Measurements from ENCODE around the gene SLC24A4.

The SLC24A4 gene

GRCh38 chr14:92323011-92323915, at the start of gene SLC24A4:
TSS of gene SLC24A4 (plus strand) at chr14:92323165. CDS start at chr14:92323831, 666 bp downstream.
- no peak for DNase-seq

DNA sequence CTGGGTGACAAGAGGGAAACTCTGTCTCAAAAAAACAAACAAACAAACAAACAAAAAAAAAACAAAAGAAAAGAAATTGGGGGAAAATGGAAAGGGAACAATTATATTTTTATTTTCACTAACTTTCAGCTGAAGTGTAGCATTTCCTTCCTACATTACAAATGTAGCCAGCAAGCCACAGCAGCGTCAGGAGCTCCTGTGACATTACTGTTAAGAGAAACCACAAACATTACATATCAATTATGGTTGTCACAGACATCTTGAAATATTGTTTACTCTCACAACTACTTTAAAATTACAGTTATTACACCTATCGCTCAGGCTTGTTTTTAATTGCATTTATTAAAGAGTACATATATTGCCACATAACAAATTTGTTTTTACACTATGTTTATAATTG, 49.8 kb upstream of the SLC24A4 start:
- DNase-seq: no peak

GRCh38 chr14:92274055-92274454, 48.9 kb upstream of the SLC24A4 start:
- no peak for DNase-seq

DNA sequence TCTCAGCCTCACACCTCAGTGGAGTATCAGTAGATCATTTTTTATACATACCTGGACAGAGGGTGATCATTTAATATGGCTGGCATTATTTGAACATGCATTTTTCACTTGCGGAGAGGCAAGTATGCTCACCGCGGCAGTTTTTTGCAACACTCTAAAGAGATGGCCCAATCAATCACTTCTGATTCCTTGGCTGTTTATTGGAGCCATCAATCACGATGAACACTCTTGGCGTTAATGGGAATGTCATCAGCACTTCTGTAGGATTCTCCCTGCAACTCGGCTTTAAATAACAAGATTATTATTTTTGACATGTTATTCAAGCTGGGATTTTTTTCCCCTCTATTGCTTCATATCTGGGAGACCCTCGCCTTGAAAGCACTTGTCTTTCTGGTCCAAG, 46.9 kb upstream of the SLC24A4 start:
- no peak for DNase-seq

GRCh38 chr14:92277031-92277430, 45.9 kb upstream of the SLC24A4 start:
- DNase-seq: no peak

- no peak for DNase-seq
Observed at GRCh38 chr14:92280554-92281262, 42.3 kb upstream of the SLC24A4 start.

GRCh38 chr14:92282669-92283068, 40.3 kb upstream of the SLC24A4 start:
- DNase-seq: no peak

GRCh38 chr14:92285311-92285710, 37.7 kb upstream of the SLC24A4 start:
- DNase-seq: no peak

DNA sequence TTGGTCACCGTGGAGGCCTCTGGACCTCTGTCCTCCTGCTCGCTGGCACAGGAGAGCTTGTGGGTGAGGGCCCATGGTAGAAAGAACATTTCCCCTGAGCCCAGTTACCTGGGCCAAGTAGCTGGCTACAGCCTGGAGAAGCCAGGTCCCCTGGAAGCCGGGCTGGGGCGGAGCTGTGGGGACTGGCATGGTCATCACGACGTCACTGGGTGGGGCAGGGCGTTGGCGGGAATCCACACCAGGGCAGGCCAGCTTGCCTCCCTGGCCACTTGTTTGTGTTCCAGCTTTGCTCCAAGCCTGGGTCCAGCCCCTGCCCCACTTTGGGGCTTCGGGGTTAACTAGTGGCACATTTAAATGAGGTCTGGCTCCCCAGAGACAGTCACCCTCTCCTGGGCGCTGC, 35.0 kb upstream of the SLC24A4 start:
- DNase-seq: no peak

GRCh38 chr14:92288994-92289660, 33.8 kb upstream of the SLC24A4 start:
- DNase-seq: no peak

DNA sequence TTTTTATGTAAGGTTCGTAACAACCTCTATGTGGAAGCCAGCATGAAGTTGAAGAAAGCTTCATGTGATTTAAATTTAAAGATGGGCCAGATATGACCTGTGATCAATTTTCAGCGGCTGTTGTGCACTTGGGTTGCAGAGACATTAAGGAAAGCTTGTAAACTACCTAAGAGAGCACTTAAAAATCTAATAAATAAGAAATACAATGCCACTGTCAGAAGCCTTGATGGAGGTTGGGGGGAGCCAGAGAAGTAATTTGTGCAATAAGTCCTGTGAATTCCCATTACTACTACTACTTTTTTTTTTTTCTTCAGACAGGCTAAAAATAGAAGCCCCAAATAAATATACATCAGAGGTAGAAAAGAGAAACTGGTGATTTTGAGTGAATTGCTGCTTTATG, 30.3 kb upstream of the SLC24A4 start:
- no peak for DNase-seq

GRCh38 chr14:92294506-92294905, 28.5 kb upstream of the SLC24A4 start:
- no peak for DNase-seq

DNA sequence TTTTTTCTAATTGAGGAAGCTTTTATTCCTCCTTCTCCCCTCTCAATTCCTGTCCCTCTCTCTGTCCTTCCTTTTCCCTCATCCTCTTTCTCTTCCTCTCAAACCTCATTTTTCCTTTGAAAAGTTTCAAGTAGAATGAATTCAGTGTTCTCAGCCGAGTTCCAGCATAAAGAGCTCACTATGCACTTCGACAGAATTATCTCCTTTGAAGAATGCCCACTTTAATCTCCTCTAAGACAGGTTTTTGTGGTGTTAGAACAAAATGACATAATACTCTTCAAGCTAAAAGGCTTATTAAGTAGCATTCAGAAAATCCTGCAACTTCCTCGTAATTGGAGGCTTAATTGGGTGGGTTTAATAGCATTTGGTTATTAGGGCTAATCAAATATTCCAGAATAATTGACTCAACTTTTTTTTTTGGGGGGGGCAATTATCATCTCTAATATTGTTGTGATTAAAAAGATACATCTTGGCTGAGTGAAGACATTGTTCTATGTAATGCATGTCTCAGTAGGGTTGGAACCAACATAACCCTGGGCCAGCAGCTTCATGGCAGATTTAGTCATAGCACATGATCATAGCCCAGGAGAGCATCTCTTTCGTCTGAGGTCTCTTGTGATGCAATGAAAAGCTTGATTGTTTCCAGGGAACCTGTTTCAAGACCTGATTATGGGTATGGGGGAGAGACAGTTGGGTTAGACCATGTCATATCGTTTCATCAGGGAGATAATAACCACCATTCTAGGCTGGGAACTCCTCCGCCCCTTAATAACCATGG, 25.0 kb upstream of the SLC24A4 start:
- no peak for DNase-seq

DNA sequence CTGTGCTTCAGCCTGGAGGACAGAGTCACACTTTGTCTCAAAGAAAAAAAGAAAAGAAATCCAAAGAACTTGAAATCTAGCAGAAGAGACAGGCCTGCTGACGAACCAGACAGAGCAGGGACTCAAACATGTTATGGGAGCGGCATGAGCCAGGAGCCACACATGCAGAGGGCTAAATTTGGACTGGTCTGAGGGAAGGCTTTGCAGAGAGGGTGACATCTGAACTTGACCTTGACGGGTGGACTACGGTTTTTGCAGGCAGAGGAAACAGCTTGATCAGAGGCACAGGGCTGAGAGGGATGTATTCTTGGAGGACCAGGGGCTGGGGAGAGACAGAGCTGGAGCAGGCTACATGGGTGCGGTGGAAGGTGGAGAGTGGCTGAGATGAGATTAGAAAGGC, 20.5 kb upstream of the SLC24A4 start:
- DNase-seq: no peak

DNA sequence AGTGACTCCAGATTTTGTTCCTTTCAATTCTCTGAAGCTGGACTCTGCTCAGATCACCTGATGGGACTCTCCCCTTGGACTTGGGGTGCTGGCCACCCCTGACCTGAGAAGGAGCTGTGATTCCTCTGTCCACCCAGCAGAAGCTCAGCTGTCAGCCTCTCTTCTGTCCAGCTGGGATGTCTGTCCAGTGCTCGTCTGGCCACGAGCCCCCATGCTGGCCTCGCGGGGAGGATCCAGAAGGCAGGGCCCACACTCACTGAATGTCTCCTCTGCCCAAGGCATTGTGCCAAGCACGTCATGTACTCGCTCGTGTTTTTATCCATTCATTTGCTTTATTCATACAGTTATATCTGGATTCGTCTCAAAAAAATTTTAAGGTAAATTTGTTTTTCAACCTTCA, 14.2 kb upstream of the SLC24A4 start:
- no peak for DNase-seq

DNA sequence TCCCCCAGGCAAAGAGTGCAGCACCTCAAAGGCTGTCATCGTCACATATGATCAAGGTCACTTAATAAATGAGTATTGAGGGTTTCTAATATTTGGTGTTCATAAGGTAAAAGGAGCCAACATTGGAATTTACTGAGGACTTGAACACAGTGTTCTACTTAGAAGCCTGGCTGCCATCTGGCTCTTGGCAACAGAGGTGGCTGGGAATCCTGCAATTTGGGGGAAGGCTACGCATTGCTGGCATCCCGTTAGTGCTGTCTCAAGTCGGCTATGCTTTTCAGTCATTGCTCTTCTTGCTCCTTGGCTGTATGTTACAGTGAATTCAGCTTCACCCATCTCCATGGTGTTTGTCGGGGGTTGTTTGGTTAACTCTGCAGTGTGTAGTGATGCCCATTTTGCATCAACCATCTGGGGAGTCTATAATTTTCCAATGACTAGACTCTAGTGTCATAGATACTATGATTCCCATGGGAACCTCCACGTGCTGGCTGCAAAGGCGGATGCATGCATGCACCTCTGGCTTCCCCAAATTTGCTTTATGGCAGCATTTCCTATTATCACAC, 12.9 kb upstream of the SLC24A4 start:
- no peak for DNase-seq

DNA sequence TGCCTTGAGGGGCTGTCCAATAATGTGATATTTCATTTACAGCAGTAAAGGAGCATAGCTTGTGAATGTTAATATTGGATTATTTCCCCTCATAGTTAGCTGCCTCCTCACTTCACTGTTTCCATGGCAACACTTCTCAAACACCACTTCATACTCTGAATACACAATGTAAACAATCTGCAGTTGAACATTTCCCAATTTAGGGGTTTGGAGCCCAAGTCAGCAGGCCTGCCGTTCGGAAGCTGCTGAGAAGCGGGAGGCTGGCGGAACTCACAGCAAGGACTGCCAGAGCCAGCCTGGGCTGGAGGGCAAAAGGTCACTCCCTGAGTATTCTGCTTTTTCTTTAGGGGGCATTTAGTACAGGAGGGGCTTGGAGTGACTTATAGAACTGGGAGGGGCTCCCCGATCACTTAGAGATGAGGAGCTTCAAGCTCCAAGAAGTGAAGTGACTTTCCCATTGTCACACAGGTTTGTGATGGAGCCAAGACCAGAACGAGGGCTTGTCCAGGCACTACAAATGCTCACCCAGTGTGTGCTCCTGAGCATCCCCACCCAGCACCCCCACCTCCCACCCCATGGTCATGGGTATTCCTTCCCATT, 12.1 kb upstream of the SLC24A4 start:
- no peak for DNase-seq

- DNase-seq: no peak
Observed at GRCh38 chr14:92314182-92314581, 8.8 kb upstream of the SLC24A4 start.

GRCh38 chr14:92315050-92315805, 7.7 kb upstream of the SLC24A4 start:
- DNase-seq: no peak

- no peak for DNase-seq
Observed at GRCh38 chr14:92316176-92316575, 6.8 kb upstream of the SLC24A4 start.

DNA sequence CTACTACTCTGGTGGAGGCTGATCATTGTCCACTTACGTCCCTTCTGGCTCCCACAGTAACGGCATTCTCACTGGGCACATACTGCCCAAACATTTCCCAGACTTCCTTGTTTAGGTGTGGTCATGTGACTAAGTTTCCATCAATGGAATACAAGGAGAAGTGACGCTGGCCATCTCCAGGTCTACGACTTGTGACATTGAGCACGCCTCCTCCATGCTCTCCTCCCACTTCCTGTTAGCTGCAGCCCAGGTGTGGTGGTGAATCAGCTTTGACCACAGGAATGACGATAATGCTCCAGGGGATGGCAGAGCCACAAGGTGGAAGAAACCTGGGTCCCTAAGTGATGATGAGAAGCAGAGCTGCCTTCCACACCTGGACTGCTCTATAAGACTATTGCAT, 6.0 kb upstream of the SLC24A4 start:
- no peak for DNase-seq

Data from NCI-H146 (cell line).